ENCODE measurements around the gene CPZ.

Gene CPZ

GRCh38 chr4:8578717-8579116 lies 13.8 kb upstream of the CPZ start:
- no peak for TF ChIP-seq CTCF (IDR thresholded peaks at IDR 0.05)
- Histone ChIP-seq H3K9ac (no peak overlapping the region), H3K79me2 (no peaks in the 10 kb centered on the region), H3K4me1 (no peaks in the 10 kb centered on the region), H3K27me3 (ENCODE audit: control insufficient read depth, insufficient read depth, low read length) (no peaks in the 10 kb centered on the region), H3K4me3 (ENCODE audit: low read depth, low read length) (no peak overlapping the region), H3K4me2 (ENCODE audit: low read length) (no peak overlapping the region), H3K36me3 (ENCODE audit: control insufficient read depth, insufficient read depth, low read length) (no peaks in the 10 kb centered on the region), H2AFZ (no peak overlapping the region), H3K9me3 (ENCODE audit: control insufficient read depth, low read length) (no peaks in the 10 kb centered on the region), H3K27ac (no peak overlapping the region)

DNA sequence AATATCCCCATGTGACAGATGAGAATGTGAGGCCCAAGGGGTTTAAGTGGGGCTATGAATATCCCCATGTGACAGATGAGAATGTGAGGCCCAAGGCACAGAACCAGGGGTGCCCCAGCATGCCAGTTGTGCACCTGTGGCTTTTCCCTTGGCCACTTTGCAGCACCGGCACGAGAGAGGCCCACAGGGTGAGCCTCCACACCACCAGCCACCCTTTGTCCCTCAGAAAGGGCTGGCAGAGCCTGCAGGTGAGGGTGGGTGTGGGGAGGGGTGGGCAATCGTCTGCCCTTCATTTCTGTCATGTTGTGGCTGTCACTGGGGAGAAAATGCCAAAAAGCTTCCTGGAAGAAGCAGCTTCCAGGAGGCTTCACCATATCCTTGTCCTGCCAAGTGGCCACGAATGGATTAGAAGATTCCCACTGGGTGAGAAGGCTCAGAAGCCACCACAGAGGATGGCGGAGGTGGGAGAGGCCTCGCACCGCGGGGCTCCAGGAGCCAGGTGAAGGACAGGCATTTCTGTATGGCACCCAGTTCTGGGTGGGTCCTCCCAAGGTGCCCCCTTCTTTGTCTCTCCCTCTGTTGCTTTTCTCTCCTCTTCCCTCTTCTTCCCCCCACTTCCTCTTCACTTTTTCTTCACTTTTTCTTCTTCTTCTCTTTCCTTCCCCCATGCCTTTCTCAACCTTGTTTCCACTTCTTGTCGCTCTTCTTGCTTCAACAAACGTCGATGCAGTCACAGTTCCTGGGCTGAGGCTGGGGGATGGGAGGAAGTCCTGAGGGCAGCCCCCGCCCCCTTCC lies 12.8 kb upstream of the CPZ start:
- H3K9ac ChIP-seq = no peak overlapping the region
- H3K27me3 ChIP-seq (ENCODE audit: control insufficient read depth, insufficient read depth, low read length) = no peaks in the 10 kb centered on the region
- H3K4me1 ChIP-seq = no peaks in the 10 kb centered on the region
- no peak overlapping the region for H3K27ac ChIP-seq
- H3K4me2 ChIP-seq (ENCODE audit: low read length) = no peak overlapping the region
- TF ChIP-seq CTCF (IDR thresholded peaks at IDR 0.05) = no peak
- no peaks in the 10 kb centered on the region for H3K79me2 ChIP-seq
- H2AFZ ChIP-seq = peak overlapping the region; percentile 42
- no peaks in the 10 kb centered on the region for H3K36me3 ChIP-seq (ENCODE audit: control insufficient read depth, insufficient read depth, low read length)
- no peak overlapping the region for H3K4me3 ChIP-seq (ENCODE audit: low read depth, low read length)
- H3K9me3 ChIP-seq (ENCODE audit: control insufficient read depth, low read length) = no peaks in the 10 kb centered on the region

DNA sequence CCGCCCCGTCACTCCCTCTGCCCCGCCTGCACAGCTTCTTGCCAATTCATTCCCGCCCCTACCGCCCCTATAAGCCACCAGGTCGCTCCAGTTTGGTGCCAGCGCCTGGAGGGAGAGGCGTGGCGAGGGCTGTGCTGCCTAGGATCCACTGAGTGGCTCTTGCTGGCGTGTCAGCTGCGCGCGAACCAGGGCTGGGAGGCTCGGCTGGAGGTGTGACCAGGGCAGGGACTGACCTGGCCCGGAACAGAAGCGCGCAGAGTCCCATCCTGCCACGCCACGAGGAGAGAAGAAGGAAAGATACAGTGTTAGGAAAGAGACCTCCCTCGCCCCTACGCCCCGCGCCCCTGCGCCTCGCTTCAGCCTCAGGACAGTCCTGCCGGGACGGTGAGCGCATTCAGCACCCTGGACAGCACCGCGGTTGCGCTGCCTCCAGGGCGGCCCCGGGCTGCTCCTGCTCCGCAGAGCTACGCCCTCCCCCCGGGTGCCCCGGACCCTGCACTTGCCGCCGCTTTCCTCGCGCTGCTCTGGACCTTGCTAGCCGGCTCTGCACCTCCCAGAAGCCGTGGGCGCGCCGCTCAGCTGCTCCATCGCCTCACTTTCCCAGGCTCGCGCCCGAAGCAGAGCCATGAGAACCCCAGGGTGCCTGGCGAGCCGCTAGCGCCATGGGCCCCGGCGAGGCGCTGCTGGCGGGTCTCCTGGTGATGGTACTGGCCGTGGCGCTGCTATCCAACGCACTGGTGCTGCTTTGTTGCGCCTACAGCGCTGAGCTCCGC lies 12.1 kb upstream of the CPZ start, which contains the start of gene GPR78:
Gene GPR78, plus strand, starts transcription at position 72 of the 773 bp plus-strand sequence. Its CDS starts 591 bp downstream, at position 663.
- Histone ChIP-seq H3K27ac (no peak within 1 kb of the TSS), H3K4me3 (ENCODE audit: low read depth, low read length) (no peak within 1 kb of the TSS)
- no peak for TF ChIP-seq CTCF (IDR thresholded peaks at IDR 0.05)

GRCh38 chr4:8581094-8581861 lies 11.3 kb upstream of the CPZ start:
- Histone ChIP-seq H3K9me3 (ENCODE audit: control insufficient read depth, low read length) (no peaks in the 10 kb centered on the region), H3K36me3 (ENCODE audit: control insufficient read depth, insufficient read depth, low read length) (no peaks in the 10 kb centered on the region), H3K4me3 (ENCODE audit: low read depth, low read length) (no peak overlapping the region), H3K79me2 (no peaks in the 10 kb centered on the region), H3K4me2 (ENCODE audit: low read length) (no peak overlapping the region), H3K27me3 (ENCODE audit: control insufficient read depth, insufficient read depth, low read length) (no peaks in the 10 kb centered on the region), H3K4me1 (no peaks in the 10 kb centered on the region), H3K9ac (no peak overlapping the region), H3K27ac (no peak overlapping the region), H2AFZ (no peak overlapping the region)
- no peak for TF ChIP-seq CTCF (IDR thresholded peaks at IDR 0.05)

More for the DNA sequence above, 12.1 kb upstream of the CPZ start, which contains the start of gene GPR78:
- H3K4me2 ChIP-seq (ENCODE audit: low read length) = no peak within 1 kb of the TSS
- no peaks in the 10 kb centered on the region for H3K36me3 ChIP-seq (ENCODE audit: control insufficient read depth, insufficient read depth, low read length)
- H2AFZ ChIP-seq = peak within 1 kb of the TSS; percentile 42
- no peaks in the 10 kb centered on the region for H3K9me3 ChIP-seq (ENCODE audit: control insufficient read depth, low read length)
- no peaks in the 10 kb centered on the region for H3K79me2 ChIP-seq
- H3K4me1 ChIP-seq = no peaks in the 10 kb centered on the region
- H3K27me3 ChIP-seq (ENCODE audit: control insufficient read depth, insufficient read depth, low read length) = no peaks in the 10 kb centered on the region
- H3K9ac ChIP-seq = no peak within 1 kb of the TSS
